ENCODE measurements around the gene CDKN2AIPNL.

DNA sequence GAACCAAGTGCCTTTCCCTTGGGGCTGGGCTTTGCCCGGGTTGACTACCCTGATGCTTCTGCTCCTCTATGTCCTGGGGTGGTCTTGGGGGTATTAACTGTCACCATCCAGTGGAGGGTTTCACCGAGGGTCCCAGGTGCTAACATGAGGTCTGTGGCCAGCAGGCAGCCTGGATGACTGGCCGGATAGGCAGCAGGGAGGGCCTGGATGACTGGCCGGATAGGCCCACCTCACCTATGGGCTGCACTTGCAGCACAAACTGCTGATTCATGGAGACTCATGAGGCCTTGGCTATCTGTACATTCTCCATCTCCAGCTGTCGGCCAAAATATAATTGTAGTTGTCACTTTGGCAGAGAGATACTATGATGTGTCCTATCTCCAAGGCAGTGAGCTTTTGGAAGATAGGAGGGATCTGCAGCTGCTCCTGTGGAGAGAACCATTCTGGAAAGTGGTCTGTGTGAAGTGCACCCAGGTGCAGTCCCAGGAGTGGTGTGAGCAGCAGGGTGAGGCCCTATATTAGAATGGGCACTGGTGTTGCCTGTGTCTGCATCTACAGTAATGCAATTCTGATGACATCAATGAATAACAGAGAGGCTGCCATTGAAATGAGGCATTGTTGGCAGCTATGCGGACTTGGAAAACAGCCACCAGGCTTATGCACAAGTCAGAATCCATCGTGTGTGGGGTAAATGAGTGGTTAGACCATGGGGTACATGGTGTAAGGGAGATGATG, 26.3 kb upstream of the CDKN2AIPNL start:
- TF ChIP-seq CTCF (IDR thresholded peaks at IDR 0.05), result no peak
- TF ChIP-seq POLR2A (IDR thresholded peaks at IDR 0.05), result no peak

All from esophagus squamous epithelium (tissue), 4 donors.